NCI-H2227 (cell line): Measurements from ENCODE around the gene PTGIR.

ENCODE experiments used
- DNase-seq: peaks from one replicate; lab custom pipeline; 2025; ENCODE audit not compliant: unreplicated experiment; lab: John Stamatoyannopoulos, UW

The PTGIR gene

DNA sequence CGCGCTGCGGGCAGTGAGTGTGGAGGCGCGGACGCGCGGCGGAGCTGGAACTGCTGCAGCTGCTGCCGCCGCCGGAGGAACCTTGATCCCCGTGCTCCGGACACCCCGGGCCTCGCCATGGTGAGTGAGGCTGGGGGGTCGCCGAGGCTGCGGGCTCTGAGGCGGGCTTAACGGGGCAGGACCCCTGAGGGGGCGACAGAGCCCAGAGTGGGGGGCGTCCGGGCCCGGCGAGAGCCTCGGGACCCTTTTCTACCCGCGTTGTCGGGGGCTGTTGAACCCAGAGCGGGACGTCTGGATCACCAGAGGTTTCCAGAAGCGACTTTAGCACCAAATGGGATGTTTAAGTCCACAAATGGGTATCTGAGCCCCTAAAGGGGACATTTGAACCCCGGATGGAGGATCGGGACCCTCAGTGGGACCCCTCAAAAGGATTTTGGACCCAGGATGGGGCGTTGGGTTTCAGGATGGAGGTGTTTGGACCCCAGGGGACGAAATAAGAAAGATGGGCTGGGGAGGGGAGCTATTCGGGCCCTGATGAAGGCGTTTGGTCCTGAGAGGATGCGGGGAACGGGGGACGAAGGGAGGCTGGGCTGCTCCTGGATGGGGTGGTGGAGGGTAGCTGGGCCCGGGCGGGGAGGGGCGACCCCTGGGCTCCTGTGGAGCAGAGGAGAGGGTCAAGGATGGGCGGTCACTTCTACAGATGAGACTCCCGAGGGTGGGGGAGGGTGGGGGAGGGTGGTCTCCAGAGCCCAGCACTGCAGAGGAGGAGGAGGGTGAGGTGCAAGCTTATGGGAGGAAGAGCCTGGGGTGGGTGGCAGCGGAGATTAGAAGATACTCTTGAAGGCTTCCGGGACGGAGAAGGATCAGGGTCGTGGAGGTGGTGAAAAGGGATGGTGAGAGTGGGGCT lies 23.3 kb downstream of the PTGIR start, which contains the start of gene CALM3:
TSS of gene CALM3 (plus strand) at position 13 of the 907 bp plus-strand sequence. CDS start at position 118, 105 bp downstream.
- no peak for DNase-seq

DNA sequence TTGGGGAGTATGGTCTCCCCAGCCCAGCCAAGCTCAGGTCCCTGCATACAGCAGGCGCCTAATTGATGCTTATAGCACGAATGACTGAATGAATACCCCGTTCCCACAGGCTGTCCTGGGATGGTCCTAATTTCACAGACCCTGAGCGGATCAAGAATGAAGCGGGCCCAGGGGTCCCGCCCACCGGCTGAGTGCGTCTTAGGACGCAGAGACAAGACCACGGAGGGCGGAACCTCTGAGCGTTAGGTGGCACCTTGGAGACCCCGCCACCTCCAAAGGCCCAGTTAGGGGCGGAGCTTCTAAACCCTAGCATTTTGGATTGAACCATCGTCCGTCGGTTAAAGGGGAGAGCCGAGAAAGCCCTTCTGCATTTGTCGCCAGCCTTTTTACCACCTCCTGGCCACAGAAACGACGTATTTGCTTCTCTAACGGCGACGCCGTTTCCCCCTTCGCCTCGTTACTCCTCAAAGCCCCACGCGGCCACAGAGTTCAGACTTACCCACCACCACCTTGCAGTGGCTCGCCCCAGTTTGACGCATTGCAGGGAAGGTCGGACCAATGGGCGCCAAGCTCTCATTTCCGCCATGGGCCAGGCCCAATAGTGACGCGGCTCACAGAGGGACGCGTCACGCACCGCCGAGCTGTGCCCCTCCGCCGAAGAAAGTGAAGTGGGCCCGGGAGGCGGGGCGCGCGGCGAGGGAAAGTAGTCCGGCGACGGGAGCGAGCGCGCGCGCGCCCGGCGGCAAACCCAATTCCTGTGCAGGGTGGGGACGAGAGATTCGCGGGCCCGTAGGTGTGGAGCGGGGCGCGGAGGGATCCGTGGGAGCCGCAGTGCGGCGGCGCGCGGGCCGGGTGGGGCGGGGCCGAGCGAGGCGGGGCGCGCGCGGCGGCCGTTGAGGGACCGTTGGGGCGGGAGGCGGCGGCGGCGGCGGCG lies 24.2 kb downstream of the PTGIR start:
- DNase-seq: peak; percentile 96

DNA sequence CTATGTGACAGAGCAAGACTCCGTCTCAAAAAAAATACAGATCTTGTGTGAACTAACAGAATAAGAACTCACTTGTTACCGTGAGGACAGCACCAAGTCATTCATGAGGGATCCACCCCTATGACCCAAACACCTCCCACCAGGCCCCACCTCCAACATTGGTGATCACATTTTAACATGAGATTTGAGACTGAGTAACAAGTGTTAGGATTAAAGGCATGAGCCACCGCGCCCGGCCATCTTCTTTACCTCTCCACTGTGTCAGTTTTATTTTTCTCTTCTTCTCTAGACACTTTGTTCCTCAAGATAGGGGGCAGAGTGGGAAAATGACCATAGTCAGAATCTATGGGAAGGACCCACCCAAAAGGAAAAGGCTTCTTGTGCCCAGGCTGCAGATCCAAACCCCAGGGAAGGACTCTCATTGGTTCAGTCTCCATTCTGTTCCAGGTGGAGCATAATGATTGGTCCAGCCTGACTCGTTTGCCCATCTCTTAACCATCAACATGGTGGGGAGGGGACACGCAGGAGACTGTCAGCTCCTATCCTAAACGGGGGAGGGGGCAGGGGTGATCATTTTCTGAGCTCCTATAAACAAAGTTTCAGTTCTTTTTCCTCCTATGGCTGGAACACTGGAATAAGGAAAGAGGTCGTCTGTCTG lies 25.0 kb downstream of the PTGIR start:
- no peak for DNase-seq

DNA sequence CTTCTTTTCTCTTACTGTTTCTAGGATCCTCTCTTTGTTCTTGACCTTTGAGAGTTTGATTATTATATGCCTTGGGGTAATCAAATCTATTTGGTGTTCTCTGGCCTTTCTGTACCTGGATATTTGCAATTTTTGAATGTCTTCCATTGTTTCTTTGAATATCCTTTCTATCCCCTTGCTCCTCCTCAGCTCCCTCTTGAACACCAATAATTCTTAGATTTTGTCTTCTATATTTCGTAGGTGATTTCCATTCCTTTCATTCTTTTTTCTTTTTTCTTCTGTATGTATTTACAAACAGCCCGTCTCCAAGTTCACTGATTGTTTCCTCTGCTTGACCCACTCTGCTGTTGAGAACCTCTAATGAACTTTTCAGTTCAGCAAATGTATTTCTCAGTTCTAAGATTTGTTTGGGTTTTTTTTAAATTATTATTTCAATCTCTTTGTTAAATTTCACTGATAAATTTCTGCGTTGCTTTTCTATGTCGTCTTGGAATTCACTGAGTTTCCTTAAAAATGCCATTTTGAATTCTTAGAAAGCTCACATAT lies 26.4 kb downstream of the PTGIR start:
- no peak for DNase-seq

DNA sequence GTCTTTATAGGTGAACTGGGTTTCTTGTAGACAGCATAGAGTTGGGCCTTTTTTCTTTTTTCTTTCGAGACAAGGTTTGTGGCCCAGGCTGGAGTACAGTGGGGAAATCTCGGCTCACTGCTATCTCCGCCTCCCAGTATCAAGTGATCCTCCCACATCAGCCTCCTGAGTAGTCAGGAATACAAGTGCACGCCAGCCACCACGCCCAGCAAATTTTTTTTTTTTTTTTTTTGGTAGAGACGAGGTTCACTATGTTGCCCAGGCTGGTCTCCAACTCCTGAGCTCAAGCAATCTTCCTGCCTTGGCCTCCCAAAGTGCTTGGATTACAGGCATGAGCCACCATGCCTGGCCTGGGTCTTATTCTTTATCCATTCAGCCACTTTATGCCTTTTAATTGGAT lies 28.9 kb downstream of the PTGIR start:
- no peak for DNase-seq

DNA sequence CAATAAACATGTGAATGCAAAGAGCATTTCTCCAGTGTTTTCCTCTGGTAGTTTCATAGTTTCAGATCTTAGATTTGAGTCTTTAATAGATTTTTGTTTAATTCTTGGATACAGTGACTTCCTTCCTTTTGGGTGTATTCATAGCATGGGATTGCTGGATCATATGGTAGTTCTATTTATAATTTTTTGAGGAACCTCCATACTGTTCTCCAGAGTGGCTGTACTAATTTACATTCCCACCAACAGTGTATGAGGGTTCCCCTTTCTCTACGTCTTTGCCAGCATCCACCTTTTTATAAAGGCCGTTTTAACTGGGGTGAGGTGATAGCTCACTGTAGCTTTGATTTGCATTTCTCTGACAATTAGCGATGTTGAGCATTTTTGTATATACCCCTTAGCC lies 33.0 kb downstream of the PTGIR start:
- no peak for DNase-seq

DNA sequence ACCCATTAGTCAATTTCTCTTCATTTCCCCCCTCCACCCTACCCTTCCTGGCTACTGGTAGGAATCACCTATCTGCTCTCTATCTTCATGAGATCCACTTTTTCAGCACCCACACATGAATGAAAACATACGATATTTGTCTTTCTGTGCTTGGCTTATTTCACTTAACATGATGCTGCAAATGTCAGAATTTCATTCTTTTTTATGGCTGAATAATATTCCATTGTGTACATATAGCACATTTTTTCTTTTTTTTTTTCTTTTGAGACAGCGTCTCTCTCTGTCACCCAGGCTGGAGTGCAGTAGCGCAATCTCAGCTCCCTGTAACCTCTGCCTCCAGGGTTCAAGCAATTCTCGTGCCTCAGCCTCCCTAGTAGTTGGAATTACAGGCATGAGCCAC lies 33.6 kb downstream of the PTGIR start:
- DNase-seq: no peak

DNA sequence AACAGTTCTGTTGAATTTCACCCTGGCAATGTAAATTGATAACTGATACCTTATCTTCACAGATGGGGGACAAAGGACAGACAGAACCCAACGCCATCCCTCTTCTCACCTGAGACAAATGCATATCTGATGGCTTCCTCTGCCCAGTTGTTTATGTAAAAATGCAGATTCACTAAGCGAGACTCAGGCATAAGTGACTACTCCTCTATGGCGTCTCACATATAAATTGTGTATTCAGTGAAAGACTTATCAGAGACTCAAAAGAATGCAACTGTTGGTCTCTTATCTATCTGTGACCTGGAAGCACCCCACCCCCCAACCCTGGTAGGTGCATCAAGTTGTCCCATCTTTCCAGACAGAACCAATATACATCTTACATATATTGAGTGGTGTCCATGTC lies 37.0 kb downstream of the PTGIR start:
- DNase-seq: no peak

DNA sequence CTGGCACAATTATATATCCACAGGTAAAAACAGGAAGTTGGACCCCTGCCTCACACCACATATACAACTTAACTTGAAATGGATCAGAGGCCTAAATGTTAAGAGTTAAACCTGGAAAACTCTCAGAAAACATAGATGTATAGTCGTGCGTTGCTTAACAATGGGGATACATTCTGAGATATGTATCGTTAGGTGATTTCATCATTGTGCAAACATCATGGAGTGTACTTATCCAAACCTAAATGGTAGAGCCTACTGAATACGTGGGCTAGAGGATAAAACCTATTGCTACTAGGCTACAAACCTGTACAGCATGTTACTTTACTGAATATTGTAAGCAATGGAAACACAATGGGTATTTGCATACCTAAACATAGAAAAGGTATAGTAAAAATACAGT lies 38.6 kb downstream of the PTGIR start:
- DNase-seq: no peak

DNA sequence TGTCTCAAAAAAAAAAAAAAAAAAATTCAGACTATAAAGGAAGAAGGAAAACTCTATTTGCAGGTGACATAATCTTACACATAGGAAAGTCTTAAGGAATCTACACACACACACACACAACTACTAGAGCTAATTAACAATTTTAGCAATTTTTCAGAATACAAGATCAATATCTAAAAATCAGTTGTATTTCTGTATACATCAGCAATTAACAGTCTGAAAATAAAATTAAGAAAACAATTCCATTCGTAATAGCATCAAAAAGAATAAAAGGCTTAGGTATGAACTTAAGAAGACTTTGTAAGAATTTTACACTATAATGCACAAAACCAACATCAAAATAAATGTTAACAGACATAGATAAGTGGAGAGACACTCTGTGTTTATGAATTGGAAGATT lies 39.4 kb downstream of the PTGIR start:
- no peak for DNase-seq

DNA sequence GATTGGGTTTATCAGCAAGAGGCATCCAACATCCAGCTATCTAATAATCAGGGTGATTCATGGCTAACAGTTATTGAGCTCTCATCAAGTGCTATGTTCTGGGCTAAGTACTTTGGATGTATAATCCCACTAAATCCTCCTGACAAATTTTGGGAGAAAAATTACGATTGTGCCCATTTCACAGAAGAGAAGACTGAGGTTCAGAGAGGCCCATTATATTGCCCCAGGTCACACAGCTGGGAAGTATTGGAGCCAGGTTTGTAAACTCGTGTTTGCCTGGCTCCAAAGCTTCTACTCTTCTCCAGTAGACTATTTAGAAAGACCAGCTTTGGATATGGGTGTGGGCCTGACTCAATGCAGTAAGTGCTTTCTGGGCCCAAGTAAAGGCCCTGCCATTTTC lies 44.6 kb downstream of the PTGIR start:
- no peak for DNase-seq

DNA sequence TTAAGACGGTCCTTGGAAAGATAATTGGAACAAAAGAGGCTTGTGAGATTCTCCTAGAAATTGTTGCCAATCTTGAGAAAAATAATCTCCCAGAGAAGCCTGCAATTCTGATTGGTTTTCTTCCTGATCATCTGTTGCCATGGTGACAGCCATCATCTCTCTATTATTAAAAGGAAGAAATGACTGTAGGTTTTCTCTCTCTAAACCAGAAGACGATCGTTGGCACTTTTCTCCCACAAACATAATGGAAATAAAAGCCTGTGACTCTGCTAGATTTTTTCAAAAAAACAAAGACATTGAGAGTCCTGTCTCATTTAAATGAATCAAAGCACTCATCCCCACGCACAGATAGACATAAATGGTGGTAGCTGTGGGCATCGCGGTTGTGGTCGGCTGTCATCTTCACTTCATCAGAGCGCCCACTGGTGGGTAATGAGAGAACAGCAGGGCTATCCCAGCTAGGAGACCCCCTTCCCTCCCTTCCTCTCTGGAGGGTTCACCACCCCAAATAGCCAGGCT lies 45.5 kb downstream of the PTGIR start:
- peak; percentile 68 for DNase-seq

DNA sequence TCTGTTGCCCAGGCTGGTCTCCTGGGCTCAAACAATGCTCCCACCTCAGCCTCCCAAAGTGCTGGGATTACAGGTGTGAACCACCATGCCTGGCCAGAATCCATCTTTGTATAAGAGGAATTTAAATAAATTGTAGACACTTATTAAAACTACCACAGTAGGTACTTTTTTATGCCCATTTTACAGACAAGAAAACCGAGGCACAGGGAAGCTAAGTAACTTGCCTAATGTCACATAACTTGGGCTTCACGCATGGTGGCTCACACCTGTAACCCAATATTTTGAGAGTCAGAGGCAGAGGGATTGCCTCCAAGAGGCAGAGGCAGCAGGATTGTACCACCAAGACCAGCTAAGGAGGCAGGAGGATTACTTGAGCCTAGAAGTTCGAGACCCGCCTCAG lies 46.4 kb downstream of the PTGIR start:
- DNase-seq: no peak

DNA sequence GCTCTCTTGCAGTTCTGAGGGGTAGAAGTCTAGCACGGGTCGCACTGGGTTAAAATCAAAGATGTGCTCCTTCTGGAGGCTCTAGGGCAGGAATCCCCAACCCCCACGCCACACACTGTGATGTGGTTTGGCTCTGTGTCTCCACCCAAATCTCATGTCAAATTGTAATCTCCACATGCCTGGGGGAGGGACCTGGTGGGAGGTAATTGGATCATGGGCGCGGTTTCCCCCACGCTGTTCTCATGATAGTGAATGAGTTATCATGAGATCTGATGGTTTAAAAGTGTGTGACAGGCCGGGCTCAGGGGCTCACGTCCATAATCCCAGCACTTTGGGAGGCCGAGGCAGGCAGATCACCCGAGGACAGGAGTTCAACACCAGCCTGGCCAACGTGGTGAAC lies 50.4 kb downstream of the PTGIR start:
- peak; percentile 46 for DNase-seq

DNA sequence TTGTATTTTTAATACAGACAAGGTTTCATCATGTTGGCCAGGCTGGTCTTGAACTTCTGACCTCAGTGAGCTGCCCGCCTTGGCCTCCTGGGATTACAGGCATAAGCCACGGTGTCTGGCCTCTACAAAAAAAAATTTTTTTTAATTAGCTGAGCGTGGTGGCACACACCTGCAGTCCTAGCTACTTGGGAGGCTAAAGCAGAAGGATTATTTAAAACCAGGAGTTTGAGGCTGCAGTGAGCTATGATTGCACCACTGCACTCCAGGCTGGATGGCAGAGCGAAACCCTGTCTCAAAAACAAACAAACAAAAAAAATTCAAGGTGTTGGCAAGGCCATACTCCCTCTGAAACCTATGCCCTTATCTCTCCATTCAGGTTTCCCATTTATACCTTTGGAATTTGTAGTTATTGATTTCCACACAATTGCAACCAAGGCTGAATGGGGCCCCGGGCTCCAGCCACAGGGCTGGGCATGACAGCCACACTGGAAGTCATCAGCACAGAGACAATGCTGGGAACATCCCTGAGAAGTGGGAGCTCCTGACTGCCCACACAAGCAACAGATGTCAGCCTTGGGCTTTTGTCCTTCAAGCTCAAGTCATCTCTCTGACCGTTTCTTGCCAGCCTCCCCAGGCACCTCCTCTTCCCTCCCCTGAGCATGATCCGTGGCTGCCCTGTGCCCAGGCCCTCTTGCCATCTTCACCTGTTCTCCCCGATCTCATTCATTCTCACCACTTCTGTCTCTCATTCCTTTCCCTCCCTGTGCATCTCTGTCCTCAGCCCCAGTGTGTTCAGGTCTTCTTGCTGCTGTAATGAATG lies 51.0 kb downstream of the PTGIR start:
- no peak for DNase-seq

DNA sequence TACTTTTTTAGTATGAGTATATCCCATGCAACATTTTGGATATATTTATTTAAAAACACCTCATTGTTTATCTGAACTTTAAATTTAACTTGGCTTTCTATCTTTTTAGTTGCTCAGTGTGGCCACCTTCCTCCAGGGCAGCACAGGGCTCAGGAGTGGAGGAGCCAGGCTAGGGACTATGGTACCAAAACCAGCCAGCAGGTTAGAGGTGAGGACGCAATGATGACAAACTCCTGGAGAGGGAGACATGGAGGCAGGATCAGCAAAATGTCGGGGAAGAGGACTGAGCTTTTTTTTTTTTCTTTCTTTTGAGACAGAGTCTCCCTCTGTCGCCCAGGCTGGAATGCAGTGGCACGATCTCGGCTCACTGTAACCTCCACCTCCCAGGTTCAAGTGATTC lies 53.4 kb downstream of the PTGIR start:
- DNase-seq: no peak
